A549 (cell line): ENCODE data around the gene PRR9. TPM values are rescaled to one million over a fixed set of nuclear protein-coding genes. Genes with fewer than 3 reads are reported as not detected.

ENCODE experiments used
- CHD2 ChIP-seq: fragments of 150-350 bp; IDR thresholded peaks from 2 replicates; pipeline ENCODE4 v1.6.1; 2014; ENCODE audit warnings: low read length; ENCODE audit not compliant: partially characterized antibody
- CHD4 ChIP-seq: fragments of 200-600 bp; sonication (generic); IDR thresholded peaks from 2 replicates; pipeline ENCODE4 v1.6.1; 2016; ENCODE audit warnings: antibody characterized with exemption, mild to moderate bottlenecking, borderline replicate concordance
- MAX ChIP-seq: IDR thresholded peaks from 2 replicates; pipeline ENCODE4 v1.6.1; 2012
- MYC ChIP-seq: IDR thresholded peaks from 2 replicates; pipeline ENCODE4 v1.6.1; 2012; ENCODE audit warnings: mild to moderate bottlenecking, inconsistent platforms, low read length, improper control_type of control experiment, borderline replicate concordance
- POLR2AphosphoS2 ChIP-seq: conservative IDR thresholded peaks from 2 replicates; pipeline ENCODE4 v1.6.1; 2012; ENCODE audit warnings: low read length, improper control_type of control experiment, inconsistent platforms
- REST ChIP-seq: fragments of 200-600 bp; sonication (generic); IDR thresholded peaks from 2 replicates; pipeline ENCODE4 v1.6.1; 2016; ENCODE audit warnings: antibody characterized with exemption, mild to moderate bottlenecking, moderate library complexity
- polyA plus RNA-seq, 4 experiments: library from polyadenylated mRNA; depleted of rRNA in 3 of 4; stranded (reverse); fragments of >200 nt; fragmentation: RNase III in 1 of 4; extraction: RNeasy Plus Mini Kit Qiagen cat#74134 plus additional on column Dnase treatment in 1 of 4; gene quantifications; 2 replicates in 3 of 4; 3 replicates in 1 of 4; pipeline ENCODE4 v1.2.3, GENCODE V29; 2011 to 2017

PRR9 gene
- polyA plus RNA-seq, 2 of the 4 experiments (the other 2 are of a cell fraction), result not detected

GRCh38 chr1:153265457-153265856 lies 48.1 kb downstream of the PRR9 start (continued):
- TF ChIP-seq REST (no peak), MAX (no peak), CHD2 (no peak), CHD4 (no peak), MYC (no peak), POLR2AphosphoS2 (no peak)

Other genes with a start within 250 kb of the PRR9 start
- gene SPRR4, start 246.9 kb upstream of the PRR9 start, polyA plus RNA-seq (2011; rRNA removed), result not detected in 2 replicates
- gene SPRR4, start 246.9 kb upstream of the PRR9 start, polyA plus RNA-seq (2017; fragmentation: RNase III; extraction: RNeasy Plus Mini Kit Qiagen cat#74134 plus additional on column Dnase treatment), result not detected in 3 replicates
- gene SPRR1A, start 233.5 kb upstream of the PRR9 start, polyA plus RNA-seq (2011; rRNA removed), result not detected in 2 replicates
- gene SPRR1A, start 233.5 kb upstream of the PRR9 start, polyA plus RNA-seq (2017; fragmentation: RNase III; extraction: RNeasy Plus Mini Kit Qiagen cat#74134 plus additional on column Dnase treatment), result not detected in 3 replicates
- not detected in 2 replicates for gene SPRR3, start 215.8 kb upstream of the PRR9 start, polyA plus RNA-seq (2011; rRNA removed)
- gene SPRR3, start 215.8 kb upstream of the PRR9 start, polyA plus RNA-seq (2017; fragmentation: RNase III; extraction: RNeasy Plus Mini Kit Qiagen cat#74134 plus additional on column Dnase treatment), result not detected in 3 replicates
- not detected in 2 replicates for gene SPRR1B, start 186.4 kb upstream of the PRR9 start, polyA plus RNA-seq (2011; rRNA removed)
- not detected in 3 replicates for gene SPRR1B, start 186.4 kb upstream of the PRR9 start, polyA plus RNA-seq (2017; fragmentation: RNase III; extraction: RNeasy Plus Mini Kit Qiagen cat#74134 plus additional on column Dnase treatment)
- not detected in 2 replicates for gene SPRR2D, start 176.5 kb upstream of the PRR9 start, polyA plus RNA-seq (2011; rRNA removed)
- not detected in 3 replicates for gene SPRR2D, start 176.5 kb upstream of the PRR9 start, polyA plus RNA-seq (2017; fragmentation: RNase III; extraction: RNeasy Plus Mini Kit Qiagen cat#74134 plus additional on column Dnase treatment)
- not detected in 2 replicates for gene SPRR2A, start 160.1 kb upstream of the PRR9 start, polyA plus RNA-seq (2011; rRNA removed)
- gene SPRR2A, start 160.1 kb upstream of the PRR9 start, polyA plus RNA-seq (2017; fragmentation: RNase III; extraction: RNeasy Plus Mini Kit Qiagen cat#74134 plus additional on column Dnase treatment), result not detected in 3 replicates
- gene SPRR2B, start 146.0 kb upstream of the PRR9 start, polyA plus RNA-seq (2011; rRNA removed), result not detected in 2 replicates
- gene SPRR2B, start 146.0 kb upstream of the PRR9 start, polyA plus RNA-seq (2017; fragmentation: RNase III; extraction: RNeasy Plus Mini Kit Qiagen cat#74134 plus additional on column Dnase treatment), result not detected in 3 replicates
- gene SPRR2E, start 123.1 kb upstream of the PRR9 start, polyA plus RNA-seq (2011; rRNA removed), result not detected in 2 replicates
- not detected in 3 replicates for gene SPRR2E, start 123.1 kb upstream of the PRR9 start, polyA plus RNA-seq (2017; fragmentation: RNase III; extraction: RNeasy Plus Mini Kit Qiagen cat#74134 plus additional on column Dnase treatment)
- gene SPRR2F, start 104.1 kb upstream of the PRR9 start, polyA plus RNA-seq (2011; rRNA removed), result not detected in 2 replicates
- not detected in 3 replicates for gene SPRR2F, start 104.1 kb upstream of the PRR9 start, polyA plus RNA-seq (2017; fragmentation: RNase III; extraction: RNeasy Plus Mini Kit Qiagen cat#74134 plus additional on column Dnase treatment)
- gene SPRR2G, start 66.7 kb upstream of the PRR9 start, polyA plus RNA-seq (2011; rRNA removed), result not detected in 2 replicates
- gene SPRR2G, start 66.7 kb upstream of the PRR9 start, polyA plus RNA-seq (2017; fragmentation: RNase III; extraction: RNeasy Plus Mini Kit Qiagen cat#74134 plus additional on column Dnase treatment), result not detected in 3 replicates
- gene LELP1, start 14.2 kb upstream of the PRR9 start, polyA plus RNA-seq (2011; rRNA removed), result not detected in 2 replicates
- gene LELP1, start 14.2 kb upstream of the PRR9 start, polyA plus RNA-seq (2017; fragmentation: RNase III; extraction: RNeasy Plus Mini Kit Qiagen cat#74134 plus additional on column Dnase treatment), result not detected in 3 replicates
- gene LORICRIN, start 42.1 kb downstream of the PRR9 start, polyA plus RNA-seq (2011; rRNA removed), result not detected in 2 replicates
- not detected in 3 replicates for gene LORICRIN, start 42.1 kb downstream of the PRR9 start, polyA plus RNA-seq (2017; fragmentation: RNase III; extraction: RNeasy Plus Mini Kit Qiagen cat#74134 plus additional on column Dnase treatment)
- gene PGLYRP3, start 95.4 kb downstream of the PRR9 start, polyA plus RNA-seq (2011; rRNA removed), result not detected in 2 replicates
- not detected in 3 replicates for gene PGLYRP3, start 95.4 kb downstream of the PRR9 start, polyA plus RNA-seq (2017; fragmentation: RNase III; extraction: RNeasy Plus Mini Kit Qiagen cat#74134 plus additional on column Dnase treatment)
- gene PGLYRP4, start 131.3 kb downstream of the PRR9 start, polyA plus RNA-seq (2011; rRNA removed), result not detected in 2 replicates
- not detected in 3 replicates for gene PGLYRP4, start 131.3 kb downstream of the PRR9 start, polyA plus RNA-seq (2017; fragmentation: RNase III; extraction: RNeasy Plus Mini Kit Qiagen cat#74134 plus additional on column Dnase treatment)
- 0.86 and 0.90 TPM in 2 replicates for gene S100A9, start 140.3 kb downstream of the PRR9 start, polyA plus RNA-seq (2011; rRNA removed)
- 1.7 to 4.6 TPM (median 3.1 TPM) in 3 replicates for gene S100A9, start 140.3 kb downstream of the PRR9 start, polyA plus RNA-seq (2017; fragmentation: RNase III; extraction: RNeasy Plus Mini Kit Qiagen cat#74134 plus additional on column Dnase treatment)
- not detected in 2 replicates for gene S100A12, start 158.0 kb downstream of the PRR9 start, polyA plus RNA-seq (2011; rRNA removed)
- gene S100A12, start 158.0 kb downstream of the PRR9 start, polyA plus RNA-seq (2017; fragmentation: RNase III; extraction: RNeasy Plus Mini Kit Qiagen cat#74134 plus additional on column Dnase treatment), result not detected in 3 replicates
- not detected in 2 replicates for gene S100A8, start 173.5 kb downstream of the PRR9 start, polyA plus RNA-seq (2011; rRNA removed)
- gene S100A8, start 173.5 kb downstream of the PRR9 start, polyA plus RNA-seq (2017; fragmentation: RNase III; extraction: RNeasy Plus Mini Kit Qiagen cat#74134 plus additional on column Dnase treatment), result not detected in 3 replicates
- gene S100A7A, start 198.9 kb downstream of the PRR9 start, polyA plus RNA-seq (2011; rRNA removed), result not detected in 2 replicates
- not detected in 3 replicates for gene S100A7A, start 198.9 kb downstream of the PRR9 start, polyA plus RNA-seq (2017; fragmentation: RNase III; extraction: RNeasy Plus Mini Kit Qiagen cat#74134 plus additional on column Dnase treatment)
- gene S100A7, start 243.1 kb downstream of the PRR9 start, polyA plus RNA-seq (2011; rRNA removed), result not detected in 2 replicates
- not detected in 3 replicates for gene S100A7, start 243.1 kb downstream of the PRR9 start, polyA plus RNA-seq (2017; fragmentation: RNase III; extraction: RNeasy Plus Mini Kit Qiagen cat#74134 plus additional on column Dnase treatment)